Mammary epithelial cell (primary cell): ENCODE measurements around the gene C5orf46.

ENCODE experiments used
- EZH2 ChIP-seq: IDR thresholded peaks from 2 replicates; pipeline ENCODE4 v1.6.1; 2012; ENCODE audit warnings: low read length, inconsistent platforms, borderline replicate concordance
- TF ChIP-seq, protein P1 (sequence below), 2 donors: IDR thresholded peaks in 1 of 2; conservative IDR thresholded peaks in 1 of 2; 2 replicates each; pipeline ENCODE4 v1.5.1; 2011 to 2012; ENCODE audit warnings: inconsistent platforms in 2 of 2, low read length in 2 of 2, mild to moderate bottlenecking in 2 of 2, control low read depth in 1 of 2, low read depth in 1 of 2; ENCODE audit not compliant: insufficient read depth in 1 of 2; ENCODE audit errors: extremely low read depth in 1 of 2

DNA sequence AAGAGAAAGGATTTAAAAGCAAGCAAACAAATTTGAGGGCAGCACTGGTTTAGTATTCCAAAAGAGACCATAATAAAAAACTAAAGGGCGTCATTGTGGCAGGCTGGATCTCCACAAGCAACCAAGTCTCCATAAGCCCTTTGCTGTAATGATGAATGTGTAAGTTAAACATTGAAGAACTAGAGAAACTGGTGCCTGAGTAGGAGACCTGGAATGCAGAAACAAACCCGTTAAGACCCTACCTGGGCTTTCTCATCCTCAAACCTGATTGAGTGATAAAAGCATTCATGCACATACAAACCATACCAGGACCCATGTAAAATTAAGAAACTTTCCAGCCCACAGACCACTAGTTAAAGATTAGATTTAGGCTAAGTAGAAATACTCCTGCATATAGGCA is 29.7 kb downstream of the C5orf46 start:
- TF ChIP-seq EZH2 = no peak
- TF ChIP-seq, protein P1, sequence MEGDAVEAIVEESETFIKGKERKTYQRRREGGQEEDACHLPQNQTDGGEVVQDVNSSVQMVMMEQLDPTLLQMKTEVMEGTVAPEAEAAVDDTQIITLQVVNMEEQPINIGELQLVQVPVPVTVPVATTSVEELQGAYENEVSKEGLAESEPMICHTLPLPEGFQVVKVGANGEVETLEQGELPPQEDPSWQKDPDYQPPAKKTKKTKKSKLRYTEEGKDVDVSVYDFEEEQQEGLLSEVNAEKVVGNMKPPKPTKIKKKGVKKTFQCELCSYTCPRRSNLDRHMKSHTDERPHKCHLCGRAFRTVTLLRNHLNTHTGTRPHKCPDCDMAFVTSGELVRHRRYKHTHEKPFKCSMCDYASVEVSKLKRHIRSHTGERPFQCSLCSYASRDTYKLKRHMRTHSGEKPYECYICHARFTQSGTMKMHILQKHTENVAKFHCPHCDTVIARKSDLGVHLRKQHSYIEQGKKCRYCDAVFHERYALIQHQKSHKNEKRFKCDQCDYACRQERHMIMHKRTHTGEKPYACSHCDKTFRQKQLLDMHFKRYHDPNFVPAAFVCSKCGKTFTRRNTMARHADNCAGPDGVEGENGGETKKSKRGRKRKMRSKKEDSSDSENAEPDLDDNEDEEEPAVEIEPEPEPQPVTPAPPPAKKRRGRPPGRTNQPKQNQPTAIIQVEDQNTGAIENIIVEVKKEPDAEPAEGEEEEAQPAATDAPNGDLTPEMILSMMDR (conservative IDR thresholded peaks at IDR 0.05 in 1 of 2, IDR thresholded peaks at IDR 0.05 in 1 of 2; ENCODE audit: extremely low read depth in 1 of 2, insufficient read depth in 1 of 2, low read depth in 1 of 2, low read length in 2 of 2) = no peak
